SK-N-SH treated with all-trans-retinoic acid at 6 μM for 48 hours (cell line): ENCODE measurements around the gene WASF2.

ENCODE experiments used
- ATAC-seq: fragments of 200-7000 bp; cut with Tn5 transposase; 3 replicates; pipeline ENCODE4 v1.9.1; 2020; ENCODE audit warnings: mild to moderate bottlenecking, moderate library complexity
- ARNTL ChIP-seq: fragments of 450-650 bp; formaldehyde crosslinking; IDR thresholded peaks from 2 replicates; pipeline ENCODE4 v1.5.0; 2020; ENCODE audit warnings: low read depth, mild to moderate bottlenecking, moderate library complexity, borderline replicate concordance
- BACH2 ChIP-seq: fragments of 250-450 bp; sonication (Bioruptor Pico); IDR thresholded peaks from 2 replicates; pipeline ENCODE4 v1.9.0; 2021; ENCODE audit warnings: mild to moderate bottlenecking, borderline replicate concordance
- CSRNP3 ChIP-seq: fragments of 250-450 bp; sonication (Bioruptor Pico); IDR thresholded peaks from 2 replicates; pipeline ENCODE4 v1.5.1; 2021; ENCODE audit warnings: mild to moderate bottlenecking, moderate library complexity
- ESRRG ChIP-seq: fragments of 250-450 bp; sonication (Bioruptor Pico); IDR thresholded peaks from 2 replicates; pipeline ENCODE4 v1.6.1; 2021; ENCODE audit warnings: mild to moderate bottlenecking
- ISL1 ChIP-seq: fragments of 250-450 bp; sonication (Bioruptor Pico); IDR thresholded peaks from 2 replicates; pipeline ENCODE4 v2.1.2; 2022; ENCODE audit warnings: mild to moderate bottlenecking, moderate library complexity
- OSR1 ChIP-seq: fragments of 250-450 bp; sonication (Bioruptor Pico); IDR thresholded peaks from 2 replicates; pipeline ENCODE4 v1.8.0; 2022; ENCODE audit warnings: moderate library complexity, mild to moderate bottlenecking, inconsistent platforms
- PPARA ChIP-seq: fragments of 250-450 bp; sonication (Bioruptor Pico); IDR thresholded peaks from 2 replicates; pipeline ENCODE4 v1.5.0; 2020; ENCODE audit warnings: mild to moderate bottlenecking, borderline replicate concordance
- RARB ChIP-seq: fragments of 250-450 bp; sonication (Bioruptor Pico); IDR thresholded peaks from 2 replicates; pipeline ENCODE4 v1.8.0; 2021; ENCODE audit warnings: mild to moderate bottlenecking, moderate library complexity
- SNAI2 ChIP-seq: fragments of 250-450 bp; sonication (Bioruptor Pico); IDR thresholded peaks from 2 replicates; pipeline ENCODE4 v1.5.0; 2020; ENCODE audit warnings: mild to moderate bottlenecking, moderate library complexity
- ZC3H10 ChIP-seq: fragments of 250-450 bp; sonication (Bioruptor Pico); IDR thresholded peaks from 2 replicates; pipeline ENCODE4 v1.5.1; 2021; ENCODE audit warnings: mild to moderate bottlenecking, moderate library complexity
- ZFP30 ChIP-seq: fragments of 450-650 bp; formaldehyde crosslinking; IDR thresholded peaks from 2 replicates; pipeline ENCODE4 v1.5.0; 2022; ENCODE audit warnings: mild to moderate bottlenecking, moderate library complexity
- ZNF565 ChIP-seq: fragments of 450-650 bp; formaldehyde crosslinking; conservative IDR thresholded peaks from 2 replicates; pipeline ENCODE4 v1.5.0; 2020; ENCODE audit warnings: low read depth, mild to moderate bottlenecking, moderate library complexity
- ZNF70 ChIP-seq: fragments of 450-650 bp; formaldehyde crosslinking; IDR thresholded peaks from 2 replicates; pipeline ENCODE4 v1.5.0; 2020; ENCODE audit warnings: mild to moderate bottlenecking, moderate library complexity
- ZNF8 ChIP-seq: fragments of 450-650 bp; formaldehyde crosslinking; IDR thresholded peaks from 2 replicates; pipeline ENCODE4 v1.5.0; 2020; ENCODE audit warnings: mild to moderate bottlenecking, moderate library complexity
- TF ChIP-seq, protein P1 (sequence below): fragments of 250-450 bp; sonication (Bioruptor Pico); IDR thresholded peaks from 2 replicates; pipeline ENCODE4 v1.8.0; 2021; ENCODE audit warnings: low read depth, mild to moderate bottlenecking, moderate library complexity, borderline replicate concordance
- TF ChIP-seq, protein P2 (sequence below): fragments of 250-450 bp; sonication (Bioruptor Pico); IDR thresholded peaks from 2 replicates; pipeline ENCODE4 v1.5.0; 2020; ENCODE audit warnings: mild to moderate bottlenecking, moderate library complexity
- TF ChIP-seq, protein P3 (sequence below): fragments of 250-450 bp; sonication (Bioruptor Pico); IDR thresholded peaks from 2 replicates; pipeline ENCODE4 v1.8.0; 2020; ENCODE audit warnings: mild to moderate bottlenecking, moderate library complexity, borderline replicate concordance

Gene WASF2

DNA sequence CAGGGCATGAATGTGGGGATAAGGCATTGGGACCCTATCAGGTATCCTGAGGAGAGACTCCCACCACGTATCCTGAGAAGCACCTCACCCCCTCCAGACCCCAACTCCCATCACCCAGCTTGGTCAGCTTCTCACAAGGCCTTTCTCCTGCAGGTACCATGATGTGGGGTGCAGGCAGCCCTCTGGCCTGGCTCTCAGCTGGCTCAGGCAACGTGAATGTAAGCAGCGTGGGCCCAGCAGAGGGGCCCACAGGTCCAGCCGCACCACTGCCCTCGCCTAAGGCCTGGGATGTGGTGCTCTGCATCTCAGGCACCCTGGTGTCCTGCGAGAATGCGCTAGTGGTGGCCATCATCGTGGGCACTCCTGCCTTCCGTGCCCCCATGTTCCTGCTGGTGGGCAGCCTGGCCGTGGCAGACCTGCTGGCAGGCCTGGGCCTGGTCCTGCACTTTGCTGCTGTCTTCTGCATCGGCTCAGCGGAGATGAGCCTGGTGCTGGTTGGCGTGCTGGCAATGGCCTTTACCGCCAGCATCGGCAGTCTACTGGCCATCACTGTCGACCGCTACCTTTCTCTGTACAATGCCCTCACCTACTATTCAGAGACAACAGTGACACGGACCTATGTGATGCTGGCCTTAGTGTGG, 96.2 kb downstream of the WASF2 start:
- TF ChIP-seq ZC3H10 (CRISPR knock-in tag), result no peak
- TF ChIP-seq, protein P1, sequence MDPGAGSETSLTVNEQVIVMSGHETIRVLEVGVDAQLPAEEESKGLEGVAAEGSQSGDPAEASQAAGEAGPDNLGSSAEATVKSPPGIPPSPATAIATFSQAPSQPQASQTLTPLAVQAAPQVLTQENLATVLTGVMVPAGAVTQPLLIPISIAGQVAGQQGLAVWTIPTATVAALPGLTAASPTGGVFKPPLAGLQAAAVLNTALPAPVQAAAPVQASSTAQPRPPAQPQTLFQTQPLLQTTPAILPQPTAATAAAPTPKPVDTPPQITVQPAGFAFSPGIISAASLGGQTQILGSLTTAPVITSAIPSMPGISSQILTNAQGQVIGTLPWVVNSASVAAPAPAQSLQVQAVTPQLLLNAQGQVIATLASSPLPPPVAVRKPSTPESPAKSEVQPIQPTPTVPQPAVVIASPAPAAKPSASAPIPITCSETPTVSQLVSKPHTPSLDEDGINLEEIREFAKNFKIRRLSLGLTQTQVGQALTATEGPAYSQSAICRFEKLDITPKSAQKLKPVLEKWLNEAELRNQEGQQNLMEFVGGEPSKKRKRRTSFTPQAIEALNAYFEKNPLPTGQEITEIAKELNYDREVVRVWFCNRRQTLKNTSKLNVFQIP (CRISPR knock-in tag), result no peak
- no peak for TF ChIP-seq ZNF70
- TF ChIP-seq, protein P2, sequence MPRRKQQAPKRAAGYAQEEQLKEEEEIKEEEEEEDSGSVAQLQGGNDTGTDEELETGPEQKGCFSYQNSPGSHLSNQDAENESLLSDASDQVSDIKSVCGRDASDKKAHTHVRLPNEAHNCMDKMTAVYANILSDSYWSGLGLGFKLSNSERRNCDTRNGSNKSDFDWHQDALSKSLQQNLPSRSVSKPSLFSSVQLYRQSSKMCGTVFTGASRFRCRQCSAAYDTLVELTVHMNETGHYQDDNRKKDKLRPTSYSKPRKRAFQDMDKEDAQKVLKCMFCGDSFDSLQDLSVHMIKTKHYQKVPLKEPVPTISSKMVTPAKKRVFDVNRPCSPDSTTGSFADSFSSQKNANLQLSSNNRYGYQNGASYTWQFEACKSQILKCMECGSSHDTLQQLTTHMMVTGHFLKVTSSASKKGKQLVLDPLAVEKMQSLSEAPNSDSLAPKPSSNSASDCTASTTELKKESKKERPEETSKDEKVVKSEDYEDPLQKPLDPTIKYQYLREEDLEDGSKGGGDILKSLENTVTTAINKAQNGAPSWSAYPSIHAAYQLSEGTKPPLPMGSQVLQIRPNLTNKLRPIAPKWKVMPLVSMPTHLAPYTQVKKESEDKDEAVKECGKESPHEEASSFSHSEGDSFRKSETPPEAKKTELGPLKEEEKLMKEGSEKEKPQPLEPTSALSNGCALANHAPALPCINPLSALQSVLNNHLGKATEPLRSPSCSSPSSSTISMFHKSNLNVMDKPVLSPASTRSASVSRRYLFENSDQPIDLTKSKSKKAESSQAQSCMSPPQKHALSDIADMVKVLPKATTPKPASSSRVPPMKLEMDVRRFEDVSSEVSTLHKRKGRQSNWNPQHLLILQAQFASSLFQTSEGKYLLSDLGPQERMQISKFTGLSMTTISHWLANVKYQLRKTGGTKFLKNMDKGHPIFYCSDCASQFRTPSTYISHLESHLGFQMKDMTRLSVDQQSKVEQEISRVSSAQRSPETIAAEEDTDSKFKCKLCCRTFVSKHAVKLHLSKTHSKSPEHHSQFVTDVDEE (CRISPR knock-in tag), result no peak
- no peak for TF ChIP-seq CSRNP3 (CRISPR knock-in tag)
- TF ChIP-seq ESRRG (CRISPR knock-in tag), result no peak
- no peak for TF ChIP-seq ARNTL
- TF ChIP-seq ISL1 (CRISPR knock-in tag), result no peak
- no peak for ATAC-seq

GRCh38 chr1:27392778-27393635, 97.0 kb downstream of the WASF2 start:
- peak; percentile 7; the same call in 2 of the 3 replicates for ATAC-seq
- no peak for TF ChIP-seq ARNTL
- no peak for TF ChIP-seq SNAI2 (CRISPR knock-in tag)
- TF ChIP-seq ZNF8 (CRISPR knock-in tag), result no peak
- TF ChIP-seq OSR1 (CRISPR knock-in tag), result no peak
- TF ChIP-seq ZC3H10 (CRISPR knock-in tag), result no peak

GRCh38 chr1:27392096-27392777, 97.7 kb downstream of the WASF2 start, which contains the start of gene GPR3:
TSS of gene GPR3 (plus strand) at chr1:27392622. CDS start at chr1:27393799, 1,177 bp downstream.
- TF ChIP-seq BACH2 (no peak), ISL1 (CRISPR knock-in tag) (no peak), ZNF565 (CRISPR knock-in tag) (no peak), ZNF70 (no peak)
- TF ChIP-seq, protein P3, sequence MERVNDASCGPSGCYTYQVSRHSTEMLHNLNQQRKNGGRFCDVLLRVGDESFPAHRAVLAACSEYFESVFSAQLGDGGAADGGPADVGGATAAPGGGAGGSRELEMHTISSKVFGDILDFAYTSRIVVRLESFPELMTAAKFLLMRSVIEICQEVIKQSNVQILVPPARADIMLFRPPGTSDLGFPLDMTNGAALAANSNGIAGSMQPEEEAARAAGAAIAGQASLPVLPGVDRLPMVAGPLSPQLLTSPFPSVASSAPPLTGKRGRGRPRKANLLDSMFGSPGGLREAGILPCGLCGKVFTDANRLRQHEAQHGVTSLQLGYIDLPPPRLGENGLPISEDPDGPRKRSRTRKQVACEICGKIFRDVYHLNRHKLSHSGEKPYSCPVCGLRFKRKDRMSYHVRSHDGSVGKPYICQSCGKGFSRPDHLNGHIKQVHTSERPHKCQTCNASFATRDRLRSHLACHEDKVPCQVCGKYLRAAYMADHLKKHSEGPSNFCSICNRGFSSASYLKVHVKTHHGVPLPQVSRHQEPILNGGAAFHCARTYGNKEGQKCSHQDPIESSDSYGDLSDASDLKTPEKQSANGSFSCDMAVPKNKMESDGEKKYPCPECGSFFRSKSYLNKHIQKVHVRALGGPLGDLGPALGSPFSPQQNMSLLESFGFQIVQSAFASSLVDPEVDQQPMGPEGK, result 0 out of 2 replicates have a peak, but pooled peaks have one; percentile 43
- TF ChIP-seq, all 23 proteins: peak for 1
- ATAC-seq, result peak; percentile 83

DNA sequence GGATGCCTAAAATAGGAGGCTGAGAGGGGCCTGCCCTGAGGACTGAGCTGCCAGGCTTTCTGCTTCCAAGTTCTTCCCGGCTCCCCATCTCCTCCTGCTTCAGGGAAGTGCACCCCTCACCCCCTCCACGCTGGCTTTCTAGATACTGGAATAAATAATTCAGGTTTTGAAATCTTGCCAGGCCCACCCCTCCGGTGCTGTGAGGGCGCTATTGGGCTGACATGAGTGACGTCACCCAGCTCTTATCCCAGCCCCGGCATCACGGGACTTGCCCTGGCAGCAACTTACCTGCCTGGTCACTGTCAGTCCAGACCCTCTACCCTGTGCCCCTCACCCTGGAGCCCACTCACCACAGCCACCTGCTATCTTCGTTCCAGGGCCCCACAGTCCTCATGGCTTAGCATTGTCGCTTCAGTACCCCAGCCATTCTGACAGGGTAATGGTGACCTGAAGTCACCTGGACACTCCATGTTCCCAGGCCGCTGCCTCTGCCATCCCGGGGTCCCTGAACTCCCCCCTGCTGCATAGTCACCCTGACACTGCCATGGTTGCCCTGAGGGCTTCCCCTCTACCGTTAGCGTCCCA, 98.4 kb downstream of the WASF2 start:
- ATAC-seq, result no peak
- TF ChIP-seq ZNF70, result no peak
- no peak for TF ChIP-seq ZNF8 (CRISPR knock-in tag)
- no peak for TF ChIP-seq ZFP30 (CRISPR knock-in tag)
- TF ChIP-seq ISL1 (CRISPR knock-in tag), result no peak
- TF ChIP-seq, protein P3, result no peak
- no peak for TF ChIP-seq CSRNP3 (CRISPR knock-in tag)
- TF ChIP-seq RARB (CRISPR knock-in tag), result no peak
- no peak for TF ChIP-seq ZC3H10 (CRISPR knock-in tag)
- no peak for TF ChIP-seq ZNF565 (CRISPR knock-in tag)
- TF ChIP-seq PPARA (CRISPR knock-in tag), result no peak
- TF ChIP-seq, protein P2 (CRISPR knock-in tag), result no peak
